Dendritic cell treated with granulocyte-macrophage colony-stimulating factor and Interleukin-4, amounts not matched to agents 40 ng/mL and 50 ng/mL, for 4 days (primary cell): ENCODE results near the gene AHRR.

Experiments used
- H3K27ac Mint-ChIP-seq: one replicate; pipeline ENCODE4 v1.8.0; 2022; ENCODE audit warnings: mild to moderate bottlenecking, mixed read lengths
- H3K27me3 Mint-ChIP-seq: one replicate; pipeline ENCODE4 v1.8.0; 2022; ENCODE audit warnings: mild to moderate bottlenecking, mixed read lengths
- H3K36me3 Mint-ChIP-seq: one replicate; pipeline ENCODE4 v1.8.0; 2022; ENCODE audit warnings: low read depth, mixed read lengths
- H3K4me1 Mint-ChIP-seq: one replicate; pipeline ENCODE4 v1.8.0; 2022; ENCODE audit warnings: low read depth, mixed read lengths
- H3K4me3 Mint-ChIP-seq: one replicate; pipeline ENCODE4 v1.8.0; 2022; ENCODE audit warnings: mild to moderate bottlenecking, moderate library complexity, mixed read lengths
- H3K9me3 Mint-ChIP-seq: one replicate; pipeline ENCODE4 v1.8.0; 2022; ENCODE audit warnings: mixed read lengths
- intact Hi-C: fragments of 100-400 bp; cut with micrococcal nuclease; formaldehyde crosslinking; loops from one replicate; pipeline ENCODE4 v1.15.0; 2022

The AHRR gene

GRCh38 chr5:429453-430188 lies 108.1 kb downstream of the AHRR start:
- peaks cover 89% of the 10 kb centered on the region for H3K36me3 Mint-ChIP-seq
- no peak overlapping the region for H3K27ac Mint-ChIP-seq
- no peak overlapping the region for H3K4me3 Mint-ChIP-seq
- peaks cover 7% of the 10 kb centered on the region for H3K9me3 Mint-ChIP-seq
- H3K27me3 Mint-ChIP-seq, result peaks cover 6% of the 10 kb centered on the region
- intact Hi-C loops, result no loop called here
- H3K4me1 Mint-ChIP-seq, result peaks cover 49% of the 10 kb centered on the region

GRCh38 chr5:430214-430925 lies 108.9 kb downstream of the AHRR start:
- Mint-ChIP-seq H3K4me3 (no peak overlapping the region), H3K9me3 (peaks cover 7% of the 10 kb centered on the region), H3K4me1 (peaks cover 49% of the 10 kb centered on the region), H3K27me3 (peaks cover 6% of the 10 kb centered on the region), H3K27ac (no peak overlapping the region), H3K36me3 (peaks cover 97% of the 10 kb centered on the region)
- intact Hi-C loops, result no loop called here

GRCh38 chr5:431001-431710 lies 109.6 kb downstream of the AHRR start:
- intact Hi-C loops, result no loop called here
- H3K36me3 Mint-ChIP-seq, result peaks cover 100% of the 10 kb centered on the region
- H3K4me1 Mint-ChIP-seq, result peaks cover 46% of the 10 kb centered on the region
- peaks cover 4% of the 10 kb centered on the region for H3K27me3 Mint-ChIP-seq
- no peak overlapping the region for H3K27ac Mint-ChIP-seq
- H3K9me3 Mint-ChIP-seq, result peaks cover 5% of the 10 kb centered on the region
- no peak overlapping the region for H3K4me3 Mint-ChIP-seq

GRCh38 chr5:431711-432050 lies 110.2 kb downstream of the AHRR start:
- Mint-ChIP-seq H3K36me3 (peaks cover 100% of the 10 kb centered on the region), H3K9me3 (no peaks in the 10 kb centered on the region), H3K27me3 (peaks cover 2% of the 10 kb centered on the region), H3K27ac (no peak overlapping the region), H3K4me1 (peaks cover 40% of the 10 kb centered on the region), H3K4me3 (no peak overlapping the region)
- intact Hi-C loops, result no loop called here

- peaks cover 100% of the 10 kb centered on the region for H3K36me3 Mint-ChIP-seq
- H3K9me3 Mint-ChIP-seq, result no peaks in the 10 kb centered on the region
- H3K4me1 Mint-ChIP-seq, result peaks cover 37% of the 10 kb centered on the region
- no peak overlapping the region for H3K27ac Mint-ChIP-seq
- intact Hi-C loops, result no loop called here
- H3K4me3 Mint-ChIP-seq, result no peak overlapping the region
- H3K27me3 Mint-ChIP-seq, result no peaks in the 10 kb centered on the region
Observed at GRCh38 chr5:432201-432927, 110.8 kb downstream of the AHRR start.

- Mint-ChIP-seq H3K4me1 (peaks cover 32% of the 10 kb centered on the region), H3K36me3 (peaks cover 97% of the 10 kb centered on the region), H3K27me3 (no peaks in the 10 kb centered on the region), H3K9me3 (no peaks in the 10 kb centered on the region), H3K27ac (no peak overlapping the region), H3K4me3 (no peak overlapping the region)
- intact Hi-C loops, result no loop called here
Observed at GRCh38 chr5:432928-433791, 111.6 kb downstream of the AHRR start.

- intact Hi-C loops, result loop anchor here (2.0 kb wide), 1 partner anchor 117 kb away; no protein-coding TSS in a partner anchor
- H3K4me3 Mint-ChIP-seq, result no peak overlapping the region
- H3K4me1 Mint-ChIP-seq, result peaks cover 29% of the 10 kb centered on the region
- no peaks in the 10 kb centered on the region for H3K27me3 Mint-ChIP-seq
- H3K27ac Mint-ChIP-seq, result no peak overlapping the region
- H3K9me3 Mint-ChIP-seq, result no peaks in the 10 kb centered on the region
- peaks cover 90% of the 10 kb centered on the region for H3K36me3 Mint-ChIP-seq
Observed at GRCh38 chr5:433836-434235, 112.3 kb downstream of the AHRR start.

GRCh38 chr5:434443-435146 lies 113.1 kb downstream of the AHRR start:
- Mint-ChIP-seq H3K27ac (no peak overlapping the region), H3K36me3 (peaks cover 83% of the 10 kb centered on the region), H3K27me3 (no peaks in the 10 kb centered on the region), H3K4me1 (peaks cover 33% of the 10 kb centered on the region), H3K9me3 (no peaks in the 10 kb centered on the region), H3K4me3 (no peak overlapping the region)
- intact Hi-C loops, result loop anchor here (2.0 kb wide), 1 partner anchor 118 kb away; no protein-coding TSS in a partner anchor

GRCh38 chr5:435156-435790 lies 113.8 kb downstream of the AHRR start:
- peaks cover 76% of the 10 kb centered on the region for H3K36me3 Mint-ChIP-seq
- intact Hi-C loops, result loop anchor here (2.0 kb wide), 1 partner anchor 118 kb away; no protein-coding TSS in a partner anchor
- no peak overlapping the region for H3K4me3 Mint-ChIP-seq
- peaks cover 33% of the 10 kb centered on the region for H3K4me1 Mint-ChIP-seq
- H3K9me3 Mint-ChIP-seq, result no peaks in the 10 kb centered on the region
- no peaks in the 10 kb centered on the region for H3K27me3 Mint-ChIP-seq
- H3K27ac Mint-ChIP-seq, result no peak overlapping the region

- Mint-ChIP-seq H3K9me3 (no peaks in the 10 kb centered on the region), H3K4me1 (peaks cover 41% of the 10 kb centered on the region), H3K4me3 (no peak overlapping the region), H3K36me3 (peaks cover 68% of the 10 kb centered on the region), H3K27ac (no peak overlapping the region), H3K27me3 (no peaks in the 10 kb centered on the region)
- intact Hi-C loops, result loop anchor here (2.0 kb wide), 1 partner anchor 119 kb away; no protein-coding TSS in a partner anchor
Observed at GRCh38 chr5:435961-436640, 114.6 kb downstream of the AHRR start.

- intact Hi-C loops, result no loop called here
- Mint-ChIP-seq H3K4me3 (no peak overlapping the region), H3K27me3 (no peaks in the 10 kb centered on the region)
Observed at GRCh38 chr5:436641-436975, 115.1 kb downstream of the AHRR start.

GRCh38 chr5:437281-437771 lies 115.8 kb downstream of the AHRR start:
- no peaks in the 10 kb centered on the region for H3K9me3 Mint-ChIP-seq
- H3K4me1 Mint-ChIP-seq, result peaks cover 52% of the 10 kb centered on the region
- no peak overlapping the region for H3K27ac Mint-ChIP-seq
- intact Hi-C loops, result no loop called here
- H3K27me3 Mint-ChIP-seq, result no peaks in the 10 kb centered on the region
- H3K4me3 Mint-ChIP-seq, result no peak overlapping the region
- peaks cover 56% of the 10 kb centered on the region for H3K36me3 Mint-ChIP-seq

More at GRCh38 chr5:436641-436975, 115.1 kb downstream of the AHRR start:
- no peak overlapping the region for H3K27ac Mint-ChIP-seq
- peaks cover 45% of the 10 kb centered on the region for H3K4me1 Mint-ChIP-seq
- peaks cover 63% of the 10 kb centered on the region for H3K36me3 Mint-ChIP-seq
- no peaks in the 10 kb centered on the region for H3K9me3 Mint-ChIP-seq
